Ishikawa (cell line): ENCODE measurements around the gene PJVK.

ENCODE experiments used
- CEBPB ChIP-seq: IDR thresholded peaks from 2 replicates; pipeline ENCODE4 v1.6.1; 2012
- CREB1 ChIP-seq: IDR thresholded peaks from 2 replicates; pipeline ENCODE4 v1.6.1; 2012; ENCODE audit warnings: low read depth
- EGR1 ChIP-seq: IDR thresholded peaks from 2 replicates; pipeline ENCODE4 v1.6.1; 2012
- EP300 ChIP-seq: IDR thresholded peaks from 2 replicates; pipeline ENCODE4 v1.6.1; 2012; ENCODE audit warnings: borderline replicate concordance
- FOXM1 ChIP-seq: IDR thresholded peaks from 2 replicates; pipeline ENCODE4 v1.6.1; 2012; ENCODE audit warnings: low read depth, borderline replicate concordance
- MAX ChIP-seq: IDR thresholded peaks from 2 replicates; pipeline ENCODE4 v1.6.1; 2012
- NFIC ChIP-seq: IDR thresholded peaks from 2 replicates; pipeline ENCODE4 v1.6.1; 2012
- RAD21 ChIP-seq: IDR thresholded peaks from 2 replicates; pipeline ENCODE4 v1.6.1; 2012; ENCODE audit warnings: low read depth
- TAF1 ChIP-seq: IDR thresholded peaks from 2 replicates; pipeline ENCODE4 v1.6.1; 2012; ENCODE audit warnings: low read depth, mild to moderate bottlenecking
- TCF12 ChIP-seq: IDR thresholded peaks from 2 replicates; pipeline ENCODE4 v1.6.1; 2012; ENCODE audit warnings: low read depth
- TEAD4 ChIP-seq: IDR thresholded peaks from 2 replicates; pipeline ENCODE4 v1.6.1; 2012
- USF1 ChIP-seq: IDR thresholded peaks from 2 replicates; pipeline ENCODE4 v1.6.1; 2012
- YY1 ChIP-seq: IDR thresholded peaks from 2 replicates; pipeline ENCODE4 v1.6.1; 2012; ENCODE audit warnings: low read depth
- ZBTB7A ChIP-seq: IDR thresholded peaks from 2 replicates; pipeline ENCODE4 v1.6.1; 2012; ENCODE audit warnings: low read depth
- TF ChIP-seq, protein P1 (sequence below): IDR thresholded peaks from 2 replicates; pipeline ENCODE4 v1.6.1; 2012; ENCODE audit warnings: low read depth, mild to moderate bottlenecking

Gene PJVK

DNA sequence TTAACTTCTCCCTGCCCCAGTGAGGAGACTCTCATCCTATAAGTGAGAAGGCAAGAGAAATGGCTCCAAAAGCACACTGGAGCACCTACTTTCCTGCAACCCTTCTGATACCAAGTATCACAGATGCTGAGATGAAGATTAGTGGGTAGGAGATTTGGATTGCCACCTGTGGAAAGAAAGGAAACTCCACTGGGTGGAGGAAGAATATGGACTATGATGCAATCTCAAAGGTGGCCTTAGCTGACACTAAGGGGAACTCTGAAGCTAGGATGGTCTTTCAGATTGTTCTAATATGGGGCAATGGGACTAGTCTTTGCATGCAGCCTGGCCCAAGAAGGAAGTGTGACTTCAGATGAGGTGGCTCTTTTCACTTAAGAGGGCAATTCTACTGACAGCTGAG, 21.8 kb upstream of the PJVK start:
- no peak for TF ChIP-seq USF1
- TF ChIP-seq EP300, result no peak
- no peak for TF ChIP-seq TAF1
- TF ChIP-seq CREB1, result no peak
- no peak for TF ChIP-seq EGR1
- TF ChIP-seq FOXM1, result no peak
- no peak for TF ChIP-seq YY1
- TF ChIP-seq, protein P1, sequence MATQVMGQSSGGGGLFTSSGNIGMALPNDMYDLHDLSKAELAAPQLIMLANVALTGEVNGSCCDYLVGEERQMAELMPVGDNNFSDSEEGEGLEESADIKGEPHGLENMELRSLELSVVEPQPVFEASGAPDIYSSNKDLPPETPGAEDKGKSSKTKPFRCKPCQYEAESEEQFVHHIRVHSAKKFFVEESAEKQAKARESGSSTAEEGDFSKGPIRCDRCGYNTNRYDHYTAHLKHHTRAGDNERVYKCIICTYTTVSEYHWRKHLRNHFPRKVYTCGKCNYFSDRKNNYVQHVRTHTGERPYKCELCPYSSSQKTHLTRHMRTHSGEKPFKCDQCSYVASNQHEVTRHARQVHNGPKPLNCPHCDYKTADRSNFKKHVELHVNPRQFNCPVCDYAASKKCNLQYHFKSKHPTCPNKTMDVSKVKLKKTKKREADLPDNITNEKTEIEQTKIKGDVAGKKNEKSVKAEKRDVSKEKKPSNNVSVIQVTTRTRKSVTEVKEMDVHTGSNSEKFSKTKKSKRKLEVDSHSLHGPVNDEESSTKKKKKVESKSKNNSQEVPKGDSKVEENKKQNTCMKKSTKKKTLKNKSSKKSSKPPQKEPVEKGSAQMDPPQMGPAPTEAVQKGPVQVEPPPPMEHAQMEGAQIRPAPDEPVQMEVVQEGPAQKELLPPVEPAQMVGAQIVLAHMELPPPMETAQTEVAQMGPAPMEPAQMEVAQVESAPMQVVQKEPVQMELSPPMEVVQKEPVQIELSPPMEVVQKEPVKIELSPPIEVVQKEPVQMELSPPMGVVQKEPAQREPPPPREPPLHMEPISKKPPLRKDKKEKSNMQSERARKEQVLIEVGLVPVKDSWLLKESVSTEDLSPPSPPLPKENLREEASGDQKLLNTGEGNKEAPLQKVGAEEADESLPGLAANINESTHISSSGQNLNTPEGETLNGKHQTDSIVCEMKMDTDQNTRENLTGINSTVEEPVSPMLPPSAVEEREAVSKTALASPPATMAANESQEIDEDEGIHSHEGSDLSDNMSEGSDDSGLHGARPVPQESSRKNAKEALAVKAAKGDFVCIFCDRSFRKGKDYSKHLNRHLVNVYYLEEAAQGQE, result no peak
- no peak for TF ChIP-seq ZBTB7A
- TF ChIP-seq TCF12, result no peak
- TF ChIP-seq MAX, result no peak
- no peak for TF ChIP-seq RAD21
- no peak for TF ChIP-seq CEBPB
- no peak for TF ChIP-seq NFIC
- TF ChIP-seq TEAD4, result no peak

DNA sequence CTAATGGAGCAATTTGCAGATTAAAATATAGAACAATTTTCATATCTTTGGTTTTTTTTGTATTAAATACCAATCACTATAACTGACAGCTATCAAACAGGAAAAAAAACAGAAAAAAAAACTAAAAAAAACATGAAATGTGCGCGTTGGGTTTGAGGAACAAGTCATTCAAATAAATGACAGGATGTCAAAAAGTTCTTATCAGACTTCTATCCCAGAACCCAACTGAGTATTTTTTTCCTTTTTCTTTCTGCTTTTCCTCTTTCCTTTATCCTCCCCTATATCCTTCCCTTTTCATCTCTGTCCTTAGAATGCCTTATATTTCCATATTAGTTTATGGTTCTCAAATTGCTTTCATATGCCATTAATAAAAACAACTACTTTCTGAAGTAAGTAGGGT, 14.5 kb upstream of the PJVK start:
- no peak for TF ChIP-seq CEBPB
- TF ChIP-seq USF1, result no peak
- no peak for TF ChIP-seq CREB1
- TF ChIP-seq TCF12, result no peak
- TF ChIP-seq EGR1, result no peak
- TF ChIP-seq, protein P1, result no peak
- TF ChIP-seq TEAD4, result no peak
- TF ChIP-seq FOXM1, result no peak
- no peak for TF ChIP-seq NFIC
- no peak for TF ChIP-seq YY1
- no peak for TF ChIP-seq RAD21
- no peak for TF ChIP-seq ZBTB7A
- TF ChIP-seq MAX, result no peak
- TF ChIP-seq TAF1, result no peak
- no peak for TF ChIP-seq EP300

- TF ChIP-seq NFIC, result no peak
Measured at GRCh38 chr2:178441426-178441825, 9.8 kb upstream of the PJVK start.

DNA sequence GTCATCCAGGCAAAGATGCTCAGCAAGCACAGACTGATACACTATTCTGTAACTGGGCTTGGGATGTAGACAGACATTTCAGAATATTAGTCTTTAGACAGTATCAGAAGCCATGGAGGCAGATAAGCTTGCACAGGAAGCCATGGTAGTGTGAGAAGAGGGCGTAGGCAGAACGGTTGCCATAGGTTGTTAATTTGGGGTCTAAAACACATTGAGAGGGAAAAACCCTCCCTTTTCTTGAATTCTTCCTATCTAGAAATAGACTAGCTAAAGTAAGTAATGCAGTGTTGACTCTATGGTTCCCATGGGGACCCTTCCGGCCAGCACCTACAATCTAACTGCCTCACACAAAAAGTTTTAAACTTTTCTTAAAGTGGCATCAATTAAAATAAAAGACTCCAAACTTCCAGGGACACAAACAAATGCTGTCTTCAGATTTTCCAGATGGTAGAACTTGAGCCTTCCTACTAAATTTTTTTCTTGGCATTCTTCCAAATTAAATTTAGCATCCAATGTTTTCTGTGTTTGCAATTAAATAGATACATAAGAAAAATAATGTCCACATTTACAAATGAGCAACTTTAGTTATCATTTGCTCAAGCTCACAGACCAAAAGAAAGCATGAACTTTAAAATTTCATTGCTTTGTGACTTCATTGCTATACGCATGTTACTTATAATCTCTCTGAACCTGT, 2.1 kb upstream of the PJVK start:
- TF ChIP-seq, protein P1, result no peak
- no peak for TF ChIP-seq YY1
